ENCODE results near the gene RMND1. TPM values are rescaled to one million over a fixed set of nuclear protein-coding genes. Genes with fewer than 3 reads are reported as not detected.
A peak's percentile ranks its signal among the peaks of the same experiment; 100 is the strongest.

The RMND1 gene
- total and polyA plus RNA-seq, 2 of the 13 experiments (the other 11 are each of a cell fraction or from before 2014, with no cell fraction given): 34.0 to 72.5 TPM

DNA sequence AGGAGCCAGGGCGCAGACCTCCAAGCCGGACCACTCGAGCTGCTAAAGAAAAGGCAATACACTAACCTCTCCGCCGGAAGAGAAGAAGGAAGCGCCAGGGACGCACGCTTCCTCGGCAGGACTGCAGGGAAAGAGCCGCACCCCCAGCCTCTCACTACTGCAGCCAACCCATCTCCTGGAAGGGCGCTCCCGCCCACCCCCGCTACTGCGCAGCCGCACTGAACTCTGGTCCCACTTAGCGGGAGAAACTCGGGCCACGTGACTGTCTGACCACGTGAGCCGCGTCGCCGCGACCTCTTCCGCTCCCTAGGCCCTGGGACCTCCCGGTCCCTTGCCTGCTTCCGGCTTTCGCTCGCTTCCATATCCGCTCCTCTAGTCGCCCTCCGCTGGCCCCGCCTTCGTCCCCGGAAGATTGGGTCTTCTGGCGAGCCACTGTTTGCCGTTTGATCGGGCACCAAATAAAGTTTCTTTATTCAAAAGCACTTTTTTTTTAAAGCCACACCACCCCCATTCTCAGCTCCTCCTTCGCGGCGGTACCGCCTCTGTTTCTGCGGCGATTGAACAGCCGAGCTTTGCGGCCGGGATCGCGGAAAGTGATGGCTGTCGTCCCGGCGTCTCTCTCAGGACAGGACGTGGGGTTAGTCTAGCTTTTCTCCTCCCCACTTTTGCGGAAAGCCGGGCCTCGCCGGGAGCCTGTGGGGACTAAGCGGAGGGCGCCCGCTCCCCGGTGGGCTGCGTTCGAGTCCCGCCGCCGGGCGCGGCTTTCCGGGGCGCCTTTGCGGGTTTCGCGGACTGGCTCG, at the start of gene RMND1 (continued):
- TF ChIP-seq GLI4 (CRISPR knock-in tag; IDR thresholded peaks at IDR 0.05; ENCODE audit: borderline replicate concordance) (no peak; the same call in 1 of the 2 replicates), ISL2 (CRISPR knock-in tag; IDR thresholded peaks at IDR 0.05) (peak; percentile 84), JUNB (CRISPR knock-in tag; IDR thresholded peaks at IDR 0.05; ENCODE audit: borderline replicate concordance) (0 out of 2 replicates have a peak, but pooled peaks have one; percentile 30), ZNF775 (CRISPR knock-in tag; IDR thresholded peaks at IDR 0.05; ENCODE audit: borderline replicate concordance) (peak; percentile 94; the same call in 1 of the 2 replicates), NFIC (IDR thresholded peaks at IDR 0.05; ENCODE audit: low read length) (peak; percentile 74; the same call in 1 of the 2 replicates), CENPT (CRISPR knock-in tag; IDR thresholded peaks at IDR 0.05; ENCODE audit: low read depth) (0 out of 2 replicates have a peak, but pooled peaks have one; percentile 81), ZNF282 (IDR thresholded peaks at IDR 0.05; ENCODE audit: partially characterized antibody) (no peak), THYN1 (CRISPR knock-in tag; IDR thresholded peaks at IDR 0.05; ENCODE audit: borderline replicate concordance, low read depth) (no peak; the same call in 1 of the 2 replicates), ZNF326 (CRISPR knock-in tag; IDR thresholded peaks at IDR 0.05; ENCODE audit: borderline replicate concordance) (no peak), ZMAT3 (CRISPR knock-in tag; conservative IDR thresholded peaks at IDR 0.05) (peak; percentile 98), HNRNPUL1 (IDR thresholded peaks at IDR 0.05; ENCODE audit: low read depth, low read length) (0 out of 2 replicates have a peak, but pooled peaks have one; percentile 37), ZBTB7B (CRISPR knock-in tag; IDR thresholded peaks at IDR 0.05) (peak; percentile 91), ZNF878 (CRISPR knock-in tag; IDR thresholded peaks at IDR 0.05) (peak; percentile 98), RXRB (CRISPR knock-in tag; IDR thresholded peaks at IDR 0.05; ENCODE audit: borderline replicate concordance) (peak; percentile 94), ZFP36L2 (CRISPR knock-in tag; IDR thresholded peaks at IDR 0.05) (no peak), ZNF124 (CRISPR knock-in tag; IDR thresholded peaks at IDR 0.05) (peak; percentile 87), GATAD1 (CRISPR knock-in tag; IDR thresholded peaks at IDR 0.05) (peak; percentile 99), ZNF354B (CRISPR knock-in tag; IDR thresholded peaks at IDR 0.05) (0 out of 2 replicates have a peak, but pooled peaks have one; percentile 15)
- TF ChIP-seq, protein P1, sequence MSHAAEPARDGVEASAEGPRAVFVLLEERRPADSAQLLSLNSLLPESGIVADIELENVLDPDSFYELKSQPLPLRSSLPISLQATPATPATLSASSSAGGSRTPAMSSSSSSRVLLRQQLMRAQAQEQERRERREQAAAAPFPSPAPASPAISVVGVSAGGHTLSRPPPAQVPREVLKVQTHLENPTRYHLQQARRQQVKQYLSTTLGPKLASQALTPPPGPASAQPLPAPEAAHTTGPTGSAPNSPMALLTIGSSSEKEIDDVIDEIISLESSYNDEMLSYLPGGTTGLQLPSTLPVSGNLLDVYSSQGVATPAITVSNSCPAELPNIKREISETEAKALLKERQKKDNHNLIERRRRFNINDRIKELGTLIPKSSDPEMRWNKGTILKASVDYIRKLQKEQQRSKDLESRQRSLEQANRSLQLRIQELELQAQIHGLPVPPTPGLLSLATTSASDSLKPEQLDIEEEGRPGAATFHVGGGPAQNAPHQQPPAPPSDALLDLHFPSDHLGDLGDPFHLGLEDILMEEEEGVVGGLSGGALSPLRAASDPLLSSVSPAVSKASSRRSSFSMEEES (CRISPR knock-in tag; IDR thresholded peaks at IDR 0.05): peak; percentile 99
- TF ChIP-seq, protein P2, sequence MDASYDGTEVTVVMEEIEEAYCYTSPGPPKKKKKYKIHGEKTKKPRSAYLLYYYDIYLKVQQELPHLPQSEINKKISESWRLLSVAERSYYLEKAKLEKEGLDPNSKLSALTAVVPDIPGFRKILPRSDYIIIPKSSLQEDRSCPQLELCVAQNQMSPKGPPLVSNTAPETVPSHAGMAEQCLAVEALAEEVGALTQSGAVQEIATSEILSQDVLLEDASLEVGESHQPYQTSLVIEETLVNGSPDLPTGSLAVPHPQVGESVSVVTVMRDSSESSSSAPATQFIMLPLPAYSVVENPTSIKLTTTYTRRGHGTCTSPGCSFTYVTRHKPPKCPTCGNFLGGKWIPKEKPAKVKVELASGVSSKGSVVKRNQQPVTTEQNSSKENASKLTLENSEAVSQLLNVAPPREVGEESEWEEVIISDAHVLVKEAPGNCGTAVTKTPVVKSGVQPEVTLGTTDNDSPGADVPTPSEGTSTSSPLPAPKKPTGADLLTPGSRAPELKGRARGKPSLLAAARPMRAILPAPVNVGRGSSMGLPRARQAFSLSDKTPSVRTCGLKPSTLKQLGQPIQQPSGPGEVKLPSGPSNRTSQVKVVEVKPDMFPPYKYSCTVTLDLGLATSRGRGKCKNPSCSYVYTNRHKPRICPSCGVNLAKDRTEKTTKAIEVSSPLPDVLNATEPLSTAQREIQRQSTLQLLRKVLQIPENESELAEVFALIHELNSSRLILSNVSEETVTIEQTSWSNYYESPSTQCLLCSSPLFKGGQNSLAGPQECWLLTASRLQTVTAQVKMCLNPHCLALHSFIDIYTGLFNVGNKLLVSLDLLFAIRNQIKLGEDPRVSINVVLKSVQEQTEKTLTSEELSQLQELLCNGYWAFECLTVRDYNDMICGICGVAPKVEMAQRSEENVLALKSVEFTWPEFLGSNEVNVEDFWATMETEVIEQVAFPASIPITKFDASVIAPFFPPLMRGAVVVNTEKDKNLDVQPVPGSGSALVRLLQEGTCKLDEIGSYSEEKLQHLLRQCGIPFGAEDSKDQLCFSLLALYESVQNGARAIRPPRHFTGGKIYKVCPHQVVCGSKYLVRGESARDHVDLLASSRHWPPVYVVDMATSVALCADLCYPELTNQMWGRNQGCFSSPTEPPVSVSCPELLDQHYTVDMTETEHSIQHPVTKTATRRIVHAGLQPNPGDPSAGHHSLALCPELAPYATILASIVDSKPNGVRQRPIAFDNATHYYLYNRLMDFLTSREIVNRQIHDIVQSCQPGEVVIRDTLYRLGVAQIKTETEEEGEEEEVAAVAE (CRISPR knock-in tag; IDR thresholded peaks at IDR 0.05; ENCODE audit: borderline replicate concordance): peak; percentile 95
- TF ChIP-seq, protein P3, sequence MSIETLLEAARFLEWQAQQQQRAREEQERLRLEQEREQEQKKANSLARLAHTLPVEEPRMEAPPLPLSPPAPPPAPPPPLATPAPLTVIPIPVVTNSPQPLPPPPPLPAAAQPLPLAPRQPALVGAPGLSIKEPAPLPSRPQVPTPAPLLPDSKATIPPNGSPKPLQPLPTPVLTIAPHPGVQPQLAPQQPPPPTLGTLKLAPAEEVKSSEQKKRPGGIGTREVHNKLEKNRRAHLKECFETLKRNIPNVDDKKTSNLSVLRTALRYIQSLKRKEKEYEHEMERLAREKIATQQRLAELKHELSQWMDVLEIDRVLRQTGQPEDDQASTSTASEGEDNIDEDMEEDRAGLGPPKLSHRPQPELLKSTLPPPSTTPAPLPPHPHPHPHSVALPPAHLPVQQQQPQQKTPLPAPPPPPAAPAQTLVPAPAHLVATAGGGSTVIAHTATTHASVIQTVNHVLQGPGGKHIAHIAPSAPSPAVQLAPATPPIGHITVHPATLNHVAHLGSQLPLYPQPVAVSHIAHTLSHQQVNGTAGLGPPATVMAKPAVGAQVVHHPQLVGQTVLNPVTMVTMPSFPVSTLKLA (IDR thresholded peaks at IDR 0.05): peak; percentile 96
- TF ChIP-seq, protein P4, sequence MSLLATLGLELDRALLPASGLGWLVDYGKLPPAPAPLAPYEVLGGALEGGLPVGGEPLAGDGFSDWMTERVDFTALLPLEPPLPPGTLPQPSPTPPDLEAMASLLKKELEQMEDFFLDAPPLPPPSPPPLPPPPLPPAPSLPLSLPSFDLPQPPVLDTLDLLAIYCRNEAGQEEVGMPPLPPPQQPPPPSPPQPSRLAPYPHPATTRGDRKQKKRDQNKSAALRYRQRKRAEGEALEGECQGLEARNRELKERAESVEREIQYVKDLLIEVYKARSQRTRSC (CRISPR knock-in tag; IDR thresholded peaks at IDR 0.05; ENCODE audit: low read depth): peak; percentile 86; the same call in 1 of the 2 replicates

Data from HepG2 (cell line).